GM23248 (cell line): ENCODE measurements around the gene TMEM163. TPM values are rescaled to one million over a fixed set of nuclear protein-coding genes. Genes with fewer than 3 reads are reported as not detected.

ENCODE experiments used
- DNase-seq: peaks from one replicate; pipeline ENCODE4 v3.0.0-alpha.2; 2015
- H2AFZ ChIP-seq: fragments of 200-600 bp; sonication (generic); 2 replicates; pipeline ENCODE4 v1.6.1; 2016; ENCODE audit warnings: antibody characterized with exemption
- H3F3A ChIP-seq: fragments of 200-600 bp; sonication (generic); 2 replicates; pipeline ENCODE4 v1.6.1; 2016; ENCODE audit warnings: mild to moderate bottlenecking, antibody characterized with exemption, mixed run types; ENCODE audit not compliant: insufficient read depth
- H3K27ac ChIP-seq: fragments of 200-600 bp; sonication (generic); 2 replicates; pipeline ENCODE4 v1.5.1; 2016; ENCODE audit warnings: mild to moderate bottlenecking
- H3K27me3 ChIP-seq: fragments of 200-600 bp; sonication (generic); replicated peaks from 2 replicates; pipeline ENCODE4 v1.6.1; 2016; ENCODE audit warnings: mild to moderate bottlenecking; ENCODE audit not compliant: insufficient read depth
- H3K36me3 ChIP-seq: fragments of 200-600 bp; sonication (generic); 2 replicates; pipeline ENCODE4 v1.6.1; 2016; ENCODE audit warnings: low read depth, mild to moderate bottlenecking
- H3K4me1 ChIP-seq: fragments of 200-600 bp; sonication (generic); 2 replicates; pipeline ENCODE4 v1.6.1; 2016; ENCODE audit warnings: mild to moderate bottlenecking; ENCODE audit not compliant: insufficient read depth
- H3K4me2 ChIP-seq: fragments of 200-600 bp; sonication (generic); one replicate; pipeline ENCODE4 v1.6.1; 2016; ENCODE audit warnings: mild to moderate bottlenecking; ENCODE audit not compliant: unreplicated experiment
- H3K4me3 ChIP-seq: fragments of 200-600 bp; sonication (generic); 2 replicates; pipeline ENCODE4 v1.5.1; 2016; ENCODE audit warnings: mild to moderate bottlenecking
- H3K79me2 ChIP-seq: fragments of 200-600 bp; sonication (generic); 2 replicates; pipeline ENCODE4 v1.6.1; 2016; ENCODE audit warnings: mild to moderate bottlenecking; ENCODE audit not compliant: insufficient read depth
- H3K9ac ChIP-seq: fragments of 200-600 bp; sonication (generic); 2 replicates; pipeline ENCODE4 v1.6.1; 2016; ENCODE audit warnings: mild to moderate bottlenecking
- H3K9me2 ChIP-seq: fragments of 200-600 bp; sonication (generic); 2 replicates; pipeline ENCODE4 v1.6.1; 2016; ENCODE audit warnings: mixed run types, mild to moderate bottlenecking, moderate library complexity; ENCODE audit not compliant: insufficient read depth
- H3K9me3 ChIP-seq: fragments of 200-600 bp; sonication (generic); one replicate; pipeline ENCODE4 v1.6.1; 2017; ENCODE audit warnings: low read depth
- H4K20me1 ChIP-seq: fragments of 200-600 bp; sonication (generic); 2 replicates; pipeline ENCODE4 v1.6.0; 2016; ENCODE audit not compliant: insufficient read depth
- EZH2 ChIP-seq: fragments of 200-600 bp; sonication (generic); IDR thresholded peaks from 2 replicates; pipeline ENCODE4 v1.6.1; 2018; ENCODE audit warnings: antibody characterized with exemption, mild to moderate bottlenecking; ENCODE audit not compliant: insufficient read depth, poor library complexity, severe bottlenecking
- EZH2phosphoT487 ChIP-seq: fragments of 200-600 bp; sonication (generic); IDR thresholded peaks from 2 replicates; pipeline ENCODE4 v1.6.1; 2018; ENCODE audit warnings: antibody characterized with exemption, moderate library complexity, mild to moderate bottlenecking, low read depth; ENCODE audit not compliant: insufficient read depth
- WGBS, 2 experiments: methylation state at CpG; one replicate each; pipeline ENCODE4 v1.1.6; 2015 to 2017; ENCODE audit warnings: low lambda C conversion rate in 2 of 2, low coverage in 1 of 2; ENCODE audit errors: missing lambda C conversion rate in 2 of 2; 5-methylcytosine and 5-hydroxymethylcytosine counted together
- in situ Hi-C: fragments of 300-500 bp; cut with MboI; formaldehyde crosslinking; loops from 2 replicates; pipeline ENCODE4 v1.15.0; 2020
- polyA plus RNA-seq: library from polyadenylated mRNA; unstranded; fragments of >200 nt; fragmentation: Nextera tagmentation; extraction: Ambion mirVana; gene quantifications from 2 replicates; pipeline ENCODE4 v1.2.1, GENCODE V29; 2016
- total RNA-seq: library from RNA; depleted of rRNA; stranded (reverse); fragments of >200 nt; shearing (Covaris generic); gene quantifications from 2 replicates; pipeline ENCODE4 v1.2.3, GENCODE V29; 2014

The TMEM163 gene
- total and polyA plus RNA-seq, 2 experiments from 2014 or later, result not detected

DNA sequence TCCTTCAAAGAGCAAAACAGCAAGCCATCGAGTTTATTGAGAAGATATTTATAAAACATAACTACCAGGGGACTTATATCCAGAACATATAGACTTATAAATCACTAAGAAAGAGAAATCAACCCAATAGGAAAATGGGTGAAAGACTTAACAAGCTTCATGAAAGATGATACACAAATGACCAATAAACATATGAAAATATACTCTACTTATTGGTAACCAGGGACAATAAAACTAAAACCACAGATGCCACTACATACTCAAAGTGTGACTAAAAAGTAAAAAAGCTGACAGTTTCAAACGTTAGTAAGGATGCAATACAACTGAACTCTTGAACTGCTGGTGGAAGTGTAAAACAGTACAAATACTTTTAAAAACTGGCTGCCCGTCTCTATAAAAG is 154.3 kb downstream of the TMEM163 start:
- DNase-seq, result no peak
- H3K27me3 ChIP-seq, result no peaks in the 10 kb centered on the region
- H4K20me1 ChIP-seq, result no peaks in the 10 kb centered on the region
- H3K36me3 ChIP-seq, result no peaks in the 10 kb centered on the region
- no peaks in the 10 kb centered on the region for H3K9me3 ChIP-seq
- TF ChIP-seq EZH2phosphoT487 (no peak), EZH2 (no peak)
- H3K27ac ChIP-seq, result no peak overlapping the region
- no peak overlapping the region for H2AFZ ChIP-seq
- no peak overlapping the region for H3K9ac ChIP-seq
- 19 to 26% methylated on average over 3 of the region's 3 CpGs for whole genome bisulfite sequencing, 2 experiments
- H3K9me2 ChIP-seq, result no peaks in the 10 kb centered on the region
- H3K4me1 ChIP-seq, result no peaks in the 10 kb centered on the region
- in situ Hi-C loops, result no loop called here
- no peak overlapping the region for H3K4me2 ChIP-seq
- no peaks in the 10 kb centered on the region for H3F3A ChIP-seq
- H3K79me2 ChIP-seq, result no peaks in the 10 kb centered on the region
- H3K4me3 ChIP-seq, result no peak overlapping the region

DNA sequence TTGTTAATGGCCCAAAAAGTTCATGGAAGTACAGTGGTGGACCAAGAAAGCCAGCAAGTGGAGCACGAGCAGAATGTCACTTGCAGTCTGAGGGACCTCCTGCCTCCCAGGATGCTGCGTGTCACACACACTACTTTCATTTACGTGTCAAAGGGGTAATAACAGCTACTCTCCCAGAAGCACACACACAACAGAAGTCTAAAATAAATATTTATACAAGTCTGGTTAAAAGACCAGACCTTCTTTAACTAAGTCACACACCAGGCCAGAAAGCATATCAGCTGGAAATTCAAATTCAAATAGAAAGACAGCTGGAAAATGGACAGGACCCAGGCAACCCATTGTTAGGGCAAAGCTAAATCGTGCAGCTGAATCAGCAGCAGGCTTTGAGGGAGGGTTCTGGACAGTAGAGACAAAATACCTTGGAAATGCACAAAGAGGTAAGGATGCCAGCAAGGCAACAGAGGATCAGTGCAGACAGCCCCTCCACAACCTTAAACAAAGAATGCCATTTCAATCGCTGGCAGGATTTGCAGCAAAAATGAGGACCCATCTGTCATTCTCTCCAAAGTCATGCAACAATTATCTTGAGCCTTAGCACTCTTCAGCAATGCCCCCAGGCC is 160.5 kb downstream of the TMEM163 start:
- in situ Hi-C loops, result no loop called here
- no peaks in the 10 kb centered on the region for H3K9me3 ChIP-seq

DNA sequence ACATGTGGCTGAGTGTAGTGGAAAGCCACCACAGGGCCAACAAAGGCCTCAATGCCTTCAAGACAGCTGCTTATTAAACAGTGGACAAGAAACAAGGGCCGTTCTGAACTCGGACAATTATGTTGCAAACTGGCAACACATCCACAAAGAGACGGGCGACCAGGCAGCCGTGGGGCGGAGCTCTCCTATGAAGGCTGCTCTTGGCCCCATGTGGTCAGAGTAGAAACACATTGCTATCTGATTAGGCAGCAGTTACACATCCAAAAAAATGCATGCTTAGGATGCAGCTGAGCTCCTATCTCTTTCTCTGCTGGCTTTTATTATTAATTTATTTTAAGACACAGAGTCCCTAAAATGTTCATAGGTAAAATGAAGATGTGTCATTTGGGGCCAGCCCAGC is 163.4 kb downstream of the TMEM163 start:
- H2AFZ ChIP-seq, result no peak overlapping the region
- H3K27me3 ChIP-seq, result no peaks in the 10 kb centered on the region
- no peaks in the 10 kb centered on the region for H3K9me2 ChIP-seq
- in situ Hi-C loops, result no loop called here
- no peak overlapping the region for H3K27ac ChIP-seq
- TF ChIP-seq EZH2phosphoT487 (no peak), EZH2 (no peak)
- H3K79me2 ChIP-seq, result no peaks in the 10 kb centered on the region
- no peak overlapping the region for H3K4me2 ChIP-seq
- H3F3A ChIP-seq, result no peaks in the 10 kb centered on the region
- no peaks in the 10 kb centered on the region for H3K36me3 ChIP-seq
- H3K9me3 ChIP-seq, result no peaks in the 10 kb centered on the region
- no peaks in the 10 kb centered on the region for H4K20me1 ChIP-seq
- 23 to 52% methylated on average over 6 of the region's 6 CpGs for WGBS, 2 experiments
- peak; percentile 26 for DNase-seq
- H3K4me3 ChIP-seq, result no peak overlapping the region
- no peaks in the 10 kb centered on the region for H3K4me1 ChIP-seq
- no peak overlapping the region for H3K9ac ChIP-seq

More for the DNA sequence above, 160.5 kb downstream of the TMEM163 start:
- Histone ChIP-seq H2AFZ (no peak overlapping the region), H3K4me1 (no peaks in the 10 kb centered on the region), H3K9me2 (no peaks in the 10 kb centered on the region), H3K36me3 (no peaks in the 10 kb centered on the region), H3K4me3 (no peak overlapping the region), H3F3A (no peaks in the 10 kb centered on the region), H3K9ac (no peak overlapping the region), H3K4me2 (no peak overlapping the region), H4K20me1 (no peaks in the 10 kb centered on the region), H3K27me3 (no peaks in the 10 kb centered on the region), H3K79me2 (no peaks in the 10 kb centered on the region), H3K27ac (no peak overlapping the region)
- DNase-seq, result no peak
- no peak for TF ChIP-seq EZH2
- TF ChIP-seq EZH2phosphoT487, result no peak
- 22 to 26% methylated on average over 5 of the region's 5 CpGs for WGBS, 2 experiments

- Histone ChIP-seq H3K4me3 (no peak overlapping the region), H3K9ac (no peak overlapping the region), H3K36me3 (no peaks in the 10 kb centered on the region), H3K4me1 (no peaks in the 10 kb centered on the region), H3K9me3 (no peaks in the 10 kb centered on the region), H3F3A (no peaks in the 10 kb centered on the region), H3K9me2 (no peaks in the 10 kb centered on the region), H3K79me2 (no peaks in the 10 kb centered on the region), H3K4me2 (no peak overlapping the region), H3K27me3 (no peaks in the 10 kb centered on the region), H2AFZ (no peak overlapping the region), H4K20me1 (no peaks in the 10 kb centered on the region), H3K27ac (no peak overlapping the region)
- in situ Hi-C loops, result no loop called here
- no peak for DNase-seq
- 54 to 61% methylated on average over 7 of the region's 7 CpGs for WGBS, 2 experiments
- TF ChIP-seq EZH2phosphoT487, result no peak
- no peak for TF ChIP-seq EZH2
These were observed 165.1 kb downstream of the TMEM163 start for GRCh38 chr2:134553657-134554056.
